GM19193 (cell line): ENCODE results near the gene PFN4.

Experiments
- POLR2A ChIP-seq: IDR thresholded peaks from 4 replicates; pipeline ENCODE4 v1.6.1; 2011; ENCODE audit not compliant: insufficient read depth, insufficient read length; ENCODE audit errors: extremely low read depth

Gene PFN4

GRCh38 chr2:24123195-24123921 is at the start of gene PFN4, which contains the start of gene FAM228B:
PFN4 (minus strand) TSS chr2:24123334; CDS start chr2:24122535, 799 bp downstream.
FAM228B (plus strand) TSS chr2:24123469; CDS start chr2:24124362, 893 bp downstream.
- peak; percentile 92 for TF ChIP-seq POLR2A

- no peak for TF ChIP-seq POLR2A
Observed at GRCh38 chr2:24169023-24169422, 45.9 kb upstream of the PFN4 start.

GRCh38 chr2:24164416-24164973 is 41.4 kb upstream of the PFN4 start:
- no peak for TF ChIP-seq POLR2A

GRCh38 chr2:24163601-24164000 is 40.5 kb upstream of the PFN4 start:
- no peak for TF ChIP-seq POLR2A

GRCh38 chr2:24163186-24163585 is 40.1 kb upstream of the PFN4 start:
- no peak for TF ChIP-seq POLR2A

GRCh38 chr2:24162494-24162893 is 39.4 kb upstream of the PFN4 start:
- no peak for TF ChIP-seq POLR2A

- no peak for TF ChIP-seq POLR2A
Observed at GRCh38 chr2:24160761-24161160, 37.6 kb upstream of the PFN4 start.

- no peak for TF ChIP-seq POLR2A
Observed at GRCh38 chr2:24159708-24160107, 36.6 kb upstream of the PFN4 start.

GRCh38 chr2:24158131-24158530 is 35.0 kb upstream of the PFN4 start:
- no peak for TF ChIP-seq POLR2A

- no peak for TF ChIP-seq POLR2A
Observed at GRCh38 chr2:24153478-24153877, 30.3 kb upstream of the PFN4 start.

- TF ChIP-seq POLR2A, result no peak
Observed at GRCh38 chr2:24152413-24153197, 29.5 kb upstream of the PFN4 start.

GRCh38 chr2:24147364-24147763 is 24.2 kb upstream of the PFN4 start:
- no peak for TF ChIP-seq POLR2A

GRCh38 chr2:24132543-24132942 is 9.4 kb upstream of the PFN4 start:
- no peak for TF ChIP-seq POLR2A

- no peak for TF ChIP-seq POLR2A
Observed at GRCh38 chr2:24125956-24126355, 2.8 kb upstream of the PFN4 start.

- TF ChIP-seq POLR2A, result no peak
Observed at GRCh38 chr2:24123922-24124580, 917 bp upstream of the PFN4 start.
